ENCODE results near the gene RPL5. TPM values are rescaled to one million over a fixed set of nuclear protein-coding genes. Genes with fewer than 3 reads are reported as not detected.

Gene RPL5
- total RNA-seq, 4 donors from 2014 or later, result 1,085 to 2,182 (median 1,790) TPM

DNA sequence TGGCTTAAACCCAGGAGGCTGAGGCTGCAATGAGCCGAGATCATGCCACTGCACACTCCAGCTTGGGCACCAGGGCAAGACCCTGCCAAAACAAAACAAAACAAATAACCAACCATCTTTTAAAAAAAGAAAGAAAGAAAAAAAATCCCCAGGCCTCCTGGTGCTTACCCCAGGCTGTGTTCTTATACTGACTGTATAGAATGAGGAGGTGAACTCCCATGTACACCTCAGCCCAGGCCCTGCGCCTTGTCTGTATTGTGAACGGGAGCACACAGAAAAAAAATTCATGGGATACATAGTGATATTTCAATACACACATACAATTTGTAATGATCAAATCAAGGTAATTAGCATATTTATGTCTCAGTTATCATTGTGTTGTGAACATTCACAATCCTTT is 14.1 kb downstream of the RPL5 start:
- TF ChIP-seq, protein P1, sequence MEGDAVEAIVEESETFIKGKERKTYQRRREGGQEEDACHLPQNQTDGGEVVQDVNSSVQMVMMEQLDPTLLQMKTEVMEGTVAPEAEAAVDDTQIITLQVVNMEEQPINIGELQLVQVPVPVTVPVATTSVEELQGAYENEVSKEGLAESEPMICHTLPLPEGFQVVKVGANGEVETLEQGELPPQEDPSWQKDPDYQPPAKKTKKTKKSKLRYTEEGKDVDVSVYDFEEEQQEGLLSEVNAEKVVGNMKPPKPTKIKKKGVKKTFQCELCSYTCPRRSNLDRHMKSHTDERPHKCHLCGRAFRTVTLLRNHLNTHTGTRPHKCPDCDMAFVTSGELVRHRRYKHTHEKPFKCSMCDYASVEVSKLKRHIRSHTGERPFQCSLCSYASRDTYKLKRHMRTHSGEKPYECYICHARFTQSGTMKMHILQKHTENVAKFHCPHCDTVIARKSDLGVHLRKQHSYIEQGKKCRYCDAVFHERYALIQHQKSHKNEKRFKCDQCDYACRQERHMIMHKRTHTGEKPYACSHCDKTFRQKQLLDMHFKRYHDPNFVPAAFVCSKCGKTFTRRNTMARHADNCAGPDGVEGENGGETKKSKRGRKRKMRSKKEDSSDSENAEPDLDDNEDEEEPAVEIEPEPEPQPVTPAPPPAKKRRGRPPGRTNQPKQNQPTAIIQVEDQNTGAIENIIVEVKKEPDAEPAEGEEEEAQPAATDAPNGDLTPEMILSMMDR (IDR thresholded peaks at IDR 0.05), result no peak
- TF ChIP-seq EP300 (IDR thresholded peaks at IDR 0.05) (no peak), POLR2A (IDR thresholded peaks at IDR 0.05; ENCODE audit: low read depth) (no peak), POLR2AphosphoS5 (IDR thresholded peaks at IDR 0.05) (no peak)
- no peaks in the 10 kb centered on the region for H3K9me3 ChIP-seq
- H3K4me3 ChIP-seq, result no peak overlapping the region
- H3K27me3 ChIP-seq, result no peaks in the 10 kb centered on the region
- 78% methylated on average over 3 of the region's 3 CpGs for WGBS
- peaks cover 30 to 58% (median 51%) of the 10 kb centered on the region in 4 donors for H3K36me3 ChIP-seq
- no peaks in the 10 kb centered on the region for H3K4me1 ChIP-seq
- no peak for DNase-seq (ENCODE audit: extremely low spot score)
- no peak overlapping the region for H3K27ac ChIP-seq (replicated peaks in 1 of 4)
- intact Hi-C loops (cut with DNase I), result no loop called here

DNA sequence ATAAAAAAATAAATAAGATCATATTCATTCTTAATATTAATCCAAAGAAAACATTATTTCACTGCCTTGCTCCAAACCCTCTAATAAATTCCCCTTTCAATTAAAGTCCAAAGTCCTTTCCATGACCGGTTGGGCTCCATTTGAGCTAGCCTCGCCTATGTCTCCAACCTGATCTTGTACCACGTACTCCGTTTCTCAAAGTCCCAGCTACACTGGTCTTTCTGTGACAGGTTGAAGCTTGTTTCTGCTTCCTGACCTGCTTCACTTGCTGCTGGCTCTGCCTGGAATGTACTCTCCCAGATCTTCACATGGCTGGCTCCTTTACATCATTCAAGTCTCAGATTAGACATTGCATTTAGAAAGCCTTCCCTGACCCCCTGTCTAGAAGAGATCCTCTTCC is 16.4 kb downstream of the RPL5 start:
- no peak overlapping the region for H3K27ac ChIP-seq (replicated peaks in 1 of 4)
- no peaks in the 10 kb centered on the region for H3K9me3 ChIP-seq
- TF ChIP-seq POLR2AphosphoS5 (IDR thresholded peaks at IDR 0.05) (no peak), POLR2A (IDR thresholded peaks at IDR 0.05; ENCODE audit: low read depth) (no peak), EP300 (IDR thresholded peaks at IDR 0.05) (no peak)
- TF ChIP-seq, protein P1 (IDR thresholded peaks at IDR 0.05), result no peak
- peaks cover 8 to 35% (median 28%) of the 10 kb centered on the region in 4 donors for H3K36me3 ChIP-seq
- no peak for DNase-seq (ENCODE audit: extremely low spot score)
- no peaks in the 10 kb centered on the region for H3K27me3 ChIP-seq
- intact Hi-C loops (cut with DNase I), result no loop called here
- H3K4me1 ChIP-seq, result peaks cover 0 to 15% (median 10%) of the 10 kb centered on the region in 4 donors
- WGBS, result 96% methylated on average over 4 of the region's 4 CpGs
- no peak overlapping the region for H3K4me3 ChIP-seq

DNA sequence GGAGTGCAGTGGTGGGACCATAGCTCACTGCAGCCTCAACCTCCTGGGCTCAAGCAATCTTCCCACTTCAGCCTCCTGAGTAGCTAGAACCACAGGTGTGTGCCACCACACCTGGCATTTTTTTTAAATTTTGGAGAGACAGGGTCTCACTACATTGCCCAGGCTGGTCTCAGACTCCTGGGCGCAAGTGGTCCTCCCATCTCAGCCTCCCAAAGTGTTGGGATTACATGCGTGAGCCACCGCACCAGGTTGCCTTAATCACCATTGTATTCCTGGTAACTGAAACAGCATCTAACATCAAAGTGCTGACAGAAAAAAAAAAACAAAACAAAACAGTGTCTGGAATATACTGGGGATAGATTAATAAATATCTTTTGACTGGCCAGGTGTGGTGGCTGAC is 18.2 kb downstream of the RPL5 start:
- 100% methylated on average over 3 of the region's 3 CpGs for WGBS
- H3K4me3 ChIP-seq, result no peak overlapping the region
- DNase-seq (ENCODE audit: extremely low spot score), result no peak
- H3K9me3 ChIP-seq, result no peaks in the 10 kb centered on the region
- no peak overlapping the region for H3K27ac ChIP-seq (replicated peaks in 1 of 4)
- no peaks in the 10 kb centered on the region for H3K27me3 ChIP-seq
- intact Hi-C loops (cut with DNase I), result loop anchor here (10.0 kb wide), 1 partner anchor 225 kb away; the partner anchor contains the start of gene MTF2
- peaks cover 0 to 15% (median 10%) of the 10 kb centered on the region in 4 donors for H3K4me1 ChIP-seq
- peaks cover 0 to 23% (median 15%) of the 10 kb centered on the region in 4 donors for H3K36me3 ChIP-seq
- TF ChIP-seq POLR2AphosphoS5 (IDR thresholded peaks at IDR 0.05), result no peak
- no peak for TF ChIP-seq EP300 (IDR thresholded peaks at IDR 0.05)
- TF ChIP-seq, protein P1 (IDR thresholded peaks at IDR 0.05), result no peak
- TF ChIP-seq POLR2A (IDR thresholded peaks at IDR 0.05; ENCODE audit: low read depth), result no peak

DNA sequence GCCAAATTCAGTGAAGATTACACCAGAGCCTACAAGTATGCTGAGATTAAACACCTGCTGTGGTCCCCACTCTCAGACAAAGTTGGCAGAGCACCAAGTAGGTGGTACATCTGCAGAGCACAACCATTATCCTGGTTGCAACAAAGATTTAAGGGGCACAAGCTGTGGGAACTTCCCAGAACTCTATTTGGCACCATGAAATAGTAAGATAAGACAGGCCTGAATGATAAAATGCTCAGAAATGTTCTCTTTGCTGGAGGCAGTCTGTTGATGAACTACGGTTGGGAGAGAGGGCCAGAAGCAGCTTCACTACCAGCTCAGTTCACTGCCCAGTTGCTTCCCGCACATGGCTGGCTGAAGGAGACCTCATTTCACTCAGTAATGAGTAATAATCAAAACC is 19.9 kb downstream of the RPL5 start:
- H3K9me3 ChIP-seq, result no peaks in the 10 kb centered on the region
- peaks cover 0 to 15% (median 10%) of the 10 kb centered on the region in 4 donors for H3K4me1 ChIP-seq
- no peak for TF ChIP-seq POLR2AphosphoS5 (IDR thresholded peaks at IDR 0.05)
- TF ChIP-seq, protein P1 (IDR thresholded peaks at IDR 0.05), result no peak
- no peak for TF ChIP-seq EP300 (IDR thresholded peaks at IDR 0.05)
- TF ChIP-seq POLR2A (IDR thresholded peaks at IDR 0.05; ENCODE audit: low read depth), result no peak
- no peak for DNase-seq (ENCODE audit: extremely low spot score)
- H3K4me3 ChIP-seq, result no peak overlapping the region
- H3K27me3 ChIP-seq, result no peaks in the 10 kb centered on the region
- peaks cover 0 to 18% (median 12%) of the 10 kb centered on the region in 4 donors for H3K36me3 ChIP-seq
- WGBS, result 63% methylated on average over 2 of the region's 2 CpGs
- intact Hi-C loops (cut with DNase I), result loop anchor here (10.0 kb wide), 1 partner anchor 223 kb away; the partner anchor contains the start of gene MTF2
- H3K27ac ChIP-seq (replicated peaks in 1 of 4), result peak overlapping the region in 1 of 4 donors; percentile 24

DNA sequence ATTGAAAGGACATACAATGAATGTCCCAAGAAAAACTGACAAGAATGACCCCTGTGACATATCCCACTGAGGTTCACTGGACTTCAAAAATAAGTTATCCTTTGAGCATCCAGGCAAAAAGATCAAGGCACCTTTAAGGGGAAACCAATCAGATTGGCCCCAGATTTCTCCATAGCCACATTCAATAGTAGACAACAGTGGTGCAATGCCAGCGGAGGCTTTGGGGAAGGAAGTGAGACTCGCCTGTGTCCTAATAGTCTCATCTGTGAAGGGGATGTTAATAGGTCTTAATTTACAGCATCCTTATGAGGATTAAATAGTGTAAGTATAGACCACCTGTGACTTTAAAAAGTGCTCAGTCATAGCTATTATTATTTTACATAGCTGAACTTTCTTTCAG is 21.5 kb downstream of the RPL5 start:
- TF ChIP-seq POLR2AphosphoS5 (IDR thresholded peaks at IDR 0.05), result no peak
- TF ChIP-seq EP300 (IDR thresholded peaks at IDR 0.05), result no peak
- TF ChIP-seq, protein P1 (IDR thresholded peaks at IDR 0.05), result no peak
- TF ChIP-seq POLR2A (IDR thresholded peaks at IDR 0.05; ENCODE audit: low read depth), result no peak
- Histone ChIP-seq H3K27me3 (no peaks in the 10 kb centered on the region), H3K4me1 (peaks cover 0 to 15% (median 10%) of the 10 kb centered on the region in 4 donors), H3K9me3 (no peaks in the 10 kb centered on the region), H3K36me3 (peaks cover 0 to 18% (median 12%) of the 10 kb centered on the region in 4 donors), H3K27ac (replicated peaks in 1 of 4) (no peak overlapping the region), H3K4me3 (no peak overlapping the region)
- intact Hi-C loops (cut with DNase I), result loop anchor here (10.0 kb wide), 1 partner anchor 222 kb away; the partner anchor contains the start of gene MTF2
- WGBS, result 91% methylated on average over 2 of the region's 2 CpGs
- no peak for DNase-seq (ENCODE audit: extremely low spot score)
